ENCODE results near the gene APOO.

The APOO gene

GRCh38 chrX:23857363-23857762 lies 50.4 kb downstream of the APOO start:
- peaks cover 12% of the 10 kb centered on the region for H3K36me3 Mint-ChIP-seq
- H3K4me3 Mint-ChIP-seq, result no peak overlapping the region
- no peak for ATAC-seq
- no peaks in the 10 kb centered on the region for H3K27me3 Mint-ChIP-seq
- no peak overlapping the region for H3K27ac Mint-ChIP-seq
- no peaks in the 10 kb centered on the region for H3K9me3 Mint-ChIP-seq
- H3K4me1 Mint-ChIP-seq, result no peaks in the 10 kb centered on the region

- no peak overlapping the region for H3K27ac Mint-ChIP-seq
- H3K4me1 Mint-ChIP-seq, result no peaks in the 10 kb centered on the region
- H3K9me3 Mint-ChIP-seq, result no peaks in the 10 kb centered on the region
- ATAC-seq, result no peak
- no peaks in the 10 kb centered on the region for H3K27me3 Mint-ChIP-seq
- no peak overlapping the region for H3K4me3 Mint-ChIP-seq
- H3K36me3 Mint-ChIP-seq, result peaks cover 11% of the 10 kb centered on the region
Measured at GRCh38 chrX:23855569-23855968, 52.2 kb downstream of the APOO start.

GRCh38 chrX:23854945-23855344 lies 52.8 kb downstream of the APOO start:
- H3K36me3 Mint-ChIP-seq, result peaks cover 11% of the 10 kb centered on the region
- ATAC-seq, result no peak
- no peaks in the 10 kb centered on the region for H3K9me3 Mint-ChIP-seq
- no peaks in the 10 kb centered on the region for H3K27me3 Mint-ChIP-seq
- no peak overlapping the region for H3K4me3 Mint-ChIP-seq
- no peak overlapping the region for H3K27ac Mint-ChIP-seq
- H3K4me1 Mint-ChIP-seq, result no peaks in the 10 kb centered on the region

- Mint-ChIP-seq H3K9me3 (no peaks in the 10 kb centered on the region), H3K27me3 (no peaks in the 10 kb centered on the region), H3K36me3 (peaks cover 11% of the 10 kb centered on the region), H3K27ac (no peak overlapping the region), H3K4me1 (no peaks in the 10 kb centered on the region), H3K4me3 (no peak overlapping the region)
- no peak for ATAC-seq
Measured at GRCh38 chrX:23854122-23854521, 53.6 kb downstream of the APOO start.

- Mint-ChIP-seq H3K36me3 (no peaks in the 10 kb centered on the region), H3K4me1 (no peaks in the 10 kb centered on the region), H3K27me3 (no peaks in the 10 kb centered on the region), H3K4me3 (no peak overlapping the region), H3K9me3 (no peaks in the 10 kb centered on the region), H3K27ac (no peak overlapping the region)
- no peak for ATAC-seq
Measured at GRCh38 chrX:23851544-23851943, 56.2 kb downstream of the APOO start.

- no peaks in the 10 kb centered on the region for H3K27me3 Mint-ChIP-seq
- no peaks in the 10 kb centered on the region for H3K4me1 Mint-ChIP-seq
- H3K36me3 Mint-ChIP-seq, result no peaks in the 10 kb centered on the region
- H3K9me3 Mint-ChIP-seq, result no peaks in the 10 kb centered on the region
- H3K27ac Mint-ChIP-seq, result no peak overlapping the region
- ATAC-seq, result no peak
- H3K4me3 Mint-ChIP-seq, result no peak overlapping the region
Measured at GRCh38 chrX:23849241-23849640, 58.5 kb downstream of the APOO start.

GRCh38 chrX:23845351-23845817 lies 62.4 kb downstream of the APOO start:
- Mint-ChIP-seq H3K9me3 (no peaks in the 10 kb centered on the region), H3K36me3 (no peaks in the 10 kb centered on the region), H3K4me3 (no peak overlapping the region), H3K27ac (no peak overlapping the region), H3K4me1 (no peaks in the 10 kb centered on the region), H3K27me3 (no peaks in the 10 kb centered on the region)
- ATAC-seq, result no peak

- Mint-ChIP-seq H3K27me3 (no peaks in the 10 kb centered on the region), H3K27ac (no peak overlapping the region), H3K4me1 (no peaks in the 10 kb centered on the region), H3K9me3 (no peaks in the 10 kb centered on the region), H3K36me3 (no peaks in the 10 kb centered on the region), H3K4me3 (no peak overlapping the region)
- ATAC-seq, result no peak
Measured at GRCh38 chrX:23844502-23845138, 63.1 kb downstream of the APOO start.

GRCh38 chrX:23841847-23842522 lies 65.8 kb downstream of the APOO start:
- Mint-ChIP-seq H3K36me3 (no peaks in the 10 kb centered on the region), H3K4me1 (no peaks in the 10 kb centered on the region), H3K27ac (no peak overlapping the region), H3K4me3 (no peak overlapping the region), H3K27me3 (no peaks in the 10 kb centered on the region), H3K9me3 (no peaks in the 10 kb centered on the region)
- no peak for ATAC-seq

GRCh38 chrX:23840674-23841073 lies 67.1 kb downstream of the APOO start:
- H3K36me3 Mint-ChIP-seq, result no peaks in the 10 kb centered on the region
- H3K4me1 Mint-ChIP-seq, result no peaks in the 10 kb centered on the region
- H3K27ac Mint-ChIP-seq, result no peak overlapping the region
- ATAC-seq, result no peak
- no peaks in the 10 kb centered on the region for H3K27me3 Mint-ChIP-seq
- H3K9me3 Mint-ChIP-seq, result no peaks in the 10 kb centered on the region
- H3K4me3 Mint-ChIP-seq, result no peak overlapping the region

- no peak for ATAC-seq
- Mint-ChIP-seq H3K27ac (no peak overlapping the region), H3K27me3 (no peaks in the 10 kb centered on the region), H3K9me3 (no peaks in the 10 kb centered on the region), H3K36me3 (no peaks in the 10 kb centered on the region), H3K4me3 (no peak overlapping the region), H3K4me1 (no peaks in the 10 kb centered on the region)
Measured at GRCh38 chrX:23838953-23839352, 68.8 kb downstream of the APOO start.

GRCh38 chrX:23832721-23833120 lies 75.0 kb downstream of the APOO start:
- no peak overlapping the region for H3K27ac Mint-ChIP-seq
- ATAC-seq, result no peak
- H3K27me3 Mint-ChIP-seq, result no peaks in the 10 kb centered on the region
- H3K4me3 Mint-ChIP-seq, result no peak overlapping the region
- H3K4me1 Mint-ChIP-seq, result no peaks in the 10 kb centered on the region
- no peaks in the 10 kb centered on the region for H3K36me3 Mint-ChIP-seq
- H3K9me3 Mint-ChIP-seq, result no peaks in the 10 kb centered on the region

GRCh38 chrX:23828881-23829280 lies 78.9 kb downstream of the APOO start:
- no peaks in the 10 kb centered on the region for H3K27me3 Mint-ChIP-seq
- H3K4me1 Mint-ChIP-seq, result peaks cover 7% of the 10 kb centered on the region
- no peak for ATAC-seq
- no peak overlapping the region for H3K27ac Mint-ChIP-seq
- H3K36me3 Mint-ChIP-seq, result peaks cover 5% of the 10 kb centered on the region
- no peaks in the 10 kb centered on the region for H3K9me3 Mint-ChIP-seq
- H3K4me3 Mint-ChIP-seq, result no peak overlapping the region

- Mint-ChIP-seq H3K4me1 (peaks cover 7% of the 10 kb centered on the region), H3K27me3 (no peaks in the 10 kb centered on the region), H3K27ac (no peak overlapping the region), H3K36me3 (peaks cover 5% of the 10 kb centered on the region), H3K4me3 (no peak overlapping the region), H3K9me3 (no peaks in the 10 kb centered on the region)
- no peak for ATAC-seq
Measured at GRCh38 chrX:23826653-23827052, 81.1 kb downstream of the APOO start.

- ATAC-seq, result no peak
- Mint-ChIP-seq H3K27ac (peak overlapping the region; percentile 41), H3K36me3 (peaks cover 5% of the 10 kb centered on the region), H3K9me3 (no peaks in the 10 kb centered on the region), H3K4me1 (peaks cover 7% of the 10 kb centered on the region), H3K4me3 (no peak overlapping the region), H3K27me3 (no peaks in the 10 kb centered on the region)
Measured at GRCh38 chrX:23826216-23826615, 81.5 kb downstream of the APOO start.

GRCh38 chrX:23825675-23826074 lies 82.1 kb downstream of the APOO start:
- ATAC-seq, result no peak
- H3K4me1 Mint-ChIP-seq, result peaks cover 7% of the 10 kb centered on the region
- no peak overlapping the region for H3K4me3 Mint-ChIP-seq
- H3K27me3 Mint-ChIP-seq, result no peaks in the 10 kb centered on the region
- peaks cover 5% of the 10 kb centered on the region for H3K36me3 Mint-ChIP-seq
- no peaks in the 10 kb centered on the region for H3K9me3 Mint-ChIP-seq
- peak overlapping the region; percentile 41 for H3K27ac Mint-ChIP-seq

Data from stimulated activated memory B cell treated with anti-CD40 and anti-IgM and Interleukin-4, amounts not matched to agents 10 μg/mL and 1 μg/mL and 100 μg/mL, for 72 hours (primary cell).